K562 (cell line): ENCODE results near the gene TMEM120B.

Experiments
- CEBPB ChIP-seq: fragments of 450-650 bp; IDR thresholded peaks from 2 replicates; pipeline ENCODE4 v1.6.1; 2016; ENCODE audit warnings: missing genetic modification characterization, missing compliant biosample characterization
- EP300 ChIP-seq: IDR thresholded peaks from 2 replicates; pipeline ENCODE4 v1.6.1; 2012; ENCODE audit warnings: low read length, improper control_type of control experiment
- SPI1 ChIP-seq: IDR thresholded peaks from 2 replicates; pipeline ENCODE4 v1.6.1; 2011; ENCODE audit warnings: low read depth, low read length, control low read depth, borderline replicate concordance
- TCF3 ChIP-seq: sonication (generic); formaldehyde crosslinking; IDR thresholded peaks from 2 replicates; pipeline ENCODE4 v1.4.0; 2020; ENCODE audit warnings: mild to moderate bottlenecking, missing genetic modification reagents
- TCF7L2 ChIP-seq: fragments of 150-350 bp; IDR thresholded peaks from 2 replicates; pipeline ENCODE4 v1.6.1; 2016; ENCODE audit warnings: low read depth, mild to moderate bottlenecking, low read length, moderate library complexity
- TF ChIP-seq, protein P1 (sequence below), 3 experiments: IDR thresholded peaks in 2 of 3; conservative IDR thresholded peaks in 1 of 3; 2 replicates each; pipeline ENCODE4 v1.5.1; 2011 to 2012; ENCODE audit warnings: low read length in 3 of 3, mild to moderate bottlenecking in 3 of 3, control low read depth in 2 of 3, improper control_type of control experiment in 1 of 3, inconsistent platforms in 1 of 3, low read depth in 1 of 3, mixed read lengths in 1 of 3, moderate library complexity in 1 of 3; ENCODE audit not compliant: insufficient read depth in 2 of 3
- TF ChIP-seq, protein P2 (sequence below): fragments of 250-450 bp; sonication (Bioruptor Pico); IDR thresholded peaks from 2 replicates; pipeline ENCODE4 v1.4.0; 2020; ENCODE audit warnings: mild to moderate bottlenecking, moderate library complexity

DNA sequence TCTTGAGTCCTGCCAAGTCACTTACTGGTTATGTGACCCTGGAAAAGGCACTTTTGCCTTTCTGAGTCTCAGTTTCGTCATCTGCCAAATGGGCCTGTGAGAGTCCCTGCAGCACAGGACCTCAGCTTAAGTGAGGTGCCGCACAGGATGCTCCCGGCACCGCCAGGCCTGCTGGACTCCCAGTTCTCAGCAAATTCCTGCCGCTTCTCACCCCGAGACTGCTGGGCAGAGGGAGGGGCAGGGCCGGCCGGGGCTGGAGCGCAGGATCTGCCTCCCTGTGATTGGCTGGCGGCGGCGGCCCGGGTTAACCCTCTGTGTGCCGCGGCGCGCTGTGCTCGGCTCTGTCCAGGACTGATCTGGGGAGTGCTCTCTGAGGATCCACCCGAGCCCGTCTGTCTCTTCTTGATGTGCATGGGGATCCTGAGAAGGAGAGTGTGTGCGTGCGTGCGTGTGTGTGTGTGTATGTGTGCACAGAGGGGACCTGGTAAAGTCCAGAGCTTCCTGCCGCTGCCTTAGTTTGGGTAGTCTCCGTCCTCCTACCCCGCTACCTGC, 99.8 kb downstream of the TMEM120B start:
- TF ChIP-seq TCF7L2 (no peak), TCF3 (CRISPR knock-in tag) (no peak; the same call in 1 of the 2 replicates), CEBPB (no peak), EP300 (no peak), SPI1 (no peak)
- TF ChIP-seq, protein P1, sequence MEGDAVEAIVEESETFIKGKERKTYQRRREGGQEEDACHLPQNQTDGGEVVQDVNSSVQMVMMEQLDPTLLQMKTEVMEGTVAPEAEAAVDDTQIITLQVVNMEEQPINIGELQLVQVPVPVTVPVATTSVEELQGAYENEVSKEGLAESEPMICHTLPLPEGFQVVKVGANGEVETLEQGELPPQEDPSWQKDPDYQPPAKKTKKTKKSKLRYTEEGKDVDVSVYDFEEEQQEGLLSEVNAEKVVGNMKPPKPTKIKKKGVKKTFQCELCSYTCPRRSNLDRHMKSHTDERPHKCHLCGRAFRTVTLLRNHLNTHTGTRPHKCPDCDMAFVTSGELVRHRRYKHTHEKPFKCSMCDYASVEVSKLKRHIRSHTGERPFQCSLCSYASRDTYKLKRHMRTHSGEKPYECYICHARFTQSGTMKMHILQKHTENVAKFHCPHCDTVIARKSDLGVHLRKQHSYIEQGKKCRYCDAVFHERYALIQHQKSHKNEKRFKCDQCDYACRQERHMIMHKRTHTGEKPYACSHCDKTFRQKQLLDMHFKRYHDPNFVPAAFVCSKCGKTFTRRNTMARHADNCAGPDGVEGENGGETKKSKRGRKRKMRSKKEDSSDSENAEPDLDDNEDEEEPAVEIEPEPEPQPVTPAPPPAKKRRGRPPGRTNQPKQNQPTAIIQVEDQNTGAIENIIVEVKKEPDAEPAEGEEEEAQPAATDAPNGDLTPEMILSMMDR (IDR thresholded peaks at IDR 0.05 in 2 of 3, conservative IDR thresholded peaks at IDR 0.05 in 1 of 3; ENCODE audit: insufficient read depth in 2 of 3, low read depth in 1 of 3, low read length in 3 of 3) = peak in 1 of 3 experiments; percentile 23; a peak in 1 of 6 replicates
- TF ChIP-seq, protein P2, sequence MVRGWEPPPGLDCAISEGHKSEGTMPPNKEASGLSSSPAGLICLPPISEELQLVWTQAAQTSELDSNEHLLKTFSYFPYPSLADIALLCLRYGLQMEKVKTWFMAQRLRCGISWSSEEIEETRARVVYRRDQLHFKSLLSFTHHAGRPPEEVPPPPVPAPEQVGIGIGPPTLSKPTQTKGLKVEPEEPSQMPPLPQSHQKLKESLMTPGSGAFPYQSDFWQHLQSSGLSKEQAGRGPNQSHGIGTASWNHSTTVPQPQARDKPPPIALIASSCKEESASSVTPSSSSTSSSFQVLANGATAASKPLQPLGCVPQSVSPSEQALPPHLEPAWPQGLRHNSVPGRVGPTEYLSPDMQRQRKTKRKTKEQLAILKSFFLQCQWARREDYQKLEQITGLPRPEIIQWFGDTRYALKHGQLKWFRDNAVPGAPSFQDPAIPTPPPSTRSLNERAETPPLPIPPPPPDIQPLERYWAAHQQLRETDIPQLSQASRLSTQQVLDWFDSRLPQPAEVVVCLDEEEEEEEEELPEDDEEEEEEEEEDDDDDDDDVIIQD (CRISPR knock-in tag) = no peak
